Calu3 (cell line): Measurements from ENCODE around the gene TMEM204. TPM values are rescaled to one million over a fixed set of nuclear protein-coding genes. Genes with fewer than 3 reads are reported as not detected.

Source experiments
- BruUV-seq: library from RNA; stranded (reverse); fragments of 400-500 nt; replicated peaks from 2 replicates; lab custom pipeline; 2021; lab: Mats Ljungman, UMichigan
- CTCF ChIA-PET: fragments of 300-600 bp; sonication (Branson Sonifier 250); formaldehyde crosslinking; loops from one replicate; lab custom pipeline; 2022; ENCODE audit warnings: antibody characterized with exemption; lab: Charles Lee
- DNase-seq: peaks from one replicate; pipeline ENCODE4 v3.0.0; 2022
- H3K27ac Mint-ChIP-seq: one replicate; pipeline ENCODE4 v1.8.0; 2022; ENCODE audit warnings: mixed read lengths; ENCODE audit not compliant: unreplicated experiment
- H3K27me3 Mint-ChIP-seq: one replicate; pipeline ENCODE4 v1.8.0; 2022; ENCODE audit warnings: mixed read lengths; ENCODE audit not compliant: unreplicated experiment
- H3K36me3 Mint-ChIP-seq: one replicate; pipeline ENCODE4 v1.8.0; 2022; ENCODE audit warnings: mild to moderate bottlenecking, moderate library complexity, mixed read lengths; ENCODE audit not compliant: insufficient read depth, unreplicated experiment
- H3K4me1 Mint-ChIP-seq: one replicate; pipeline ENCODE4 v1.8.0; 2022; ENCODE audit warnings: mild to moderate bottlenecking, low read depth, mixed read lengths; ENCODE audit not compliant: unreplicated experiment
- H3K4me3 Mint-ChIP-seq: one replicate; pipeline ENCODE4 v1.8.0; 2022; ENCODE audit warnings: mild to moderate bottlenecking, low read depth, moderate library complexity, mixed read lengths; ENCODE audit not compliant: unreplicated experiment
- H3K9me3 Mint-ChIP-seq: one replicate; pipeline ENCODE4 v1.8.0; 2022; ENCODE audit warnings: low read depth, mixed read lengths; ENCODE audit not compliant: unreplicated experiment
- intact Hi-C: fragments of 100-400 bp; cut with micrococcal nuclease; formaldehyde crosslinking; loops from one replicate; pipeline ENCODE4 v1.10.0; 2022; ENCODE audit not compliant: unreplicated experiment
- total RNA-seq: library from RNA; stranded (reverse); gene quantifications from 2 replicates; pipeline ENCODE4 v1.2.3, GENCODE V29; 2022
- TF ChIP-seq, protein P1 (sequence below): fragments of 200-600 bp; IDR thresholded peaks from one replicate; pipeline ENCODE4 v1.8.0; 2022; ENCODE audit warnings: antibody characterized with exemption; ENCODE audit not compliant: unreplicated experiment

The TMEM204 gene
- total RNA-seq, 1 experiment from 2014 or later = not detected

DNA sequence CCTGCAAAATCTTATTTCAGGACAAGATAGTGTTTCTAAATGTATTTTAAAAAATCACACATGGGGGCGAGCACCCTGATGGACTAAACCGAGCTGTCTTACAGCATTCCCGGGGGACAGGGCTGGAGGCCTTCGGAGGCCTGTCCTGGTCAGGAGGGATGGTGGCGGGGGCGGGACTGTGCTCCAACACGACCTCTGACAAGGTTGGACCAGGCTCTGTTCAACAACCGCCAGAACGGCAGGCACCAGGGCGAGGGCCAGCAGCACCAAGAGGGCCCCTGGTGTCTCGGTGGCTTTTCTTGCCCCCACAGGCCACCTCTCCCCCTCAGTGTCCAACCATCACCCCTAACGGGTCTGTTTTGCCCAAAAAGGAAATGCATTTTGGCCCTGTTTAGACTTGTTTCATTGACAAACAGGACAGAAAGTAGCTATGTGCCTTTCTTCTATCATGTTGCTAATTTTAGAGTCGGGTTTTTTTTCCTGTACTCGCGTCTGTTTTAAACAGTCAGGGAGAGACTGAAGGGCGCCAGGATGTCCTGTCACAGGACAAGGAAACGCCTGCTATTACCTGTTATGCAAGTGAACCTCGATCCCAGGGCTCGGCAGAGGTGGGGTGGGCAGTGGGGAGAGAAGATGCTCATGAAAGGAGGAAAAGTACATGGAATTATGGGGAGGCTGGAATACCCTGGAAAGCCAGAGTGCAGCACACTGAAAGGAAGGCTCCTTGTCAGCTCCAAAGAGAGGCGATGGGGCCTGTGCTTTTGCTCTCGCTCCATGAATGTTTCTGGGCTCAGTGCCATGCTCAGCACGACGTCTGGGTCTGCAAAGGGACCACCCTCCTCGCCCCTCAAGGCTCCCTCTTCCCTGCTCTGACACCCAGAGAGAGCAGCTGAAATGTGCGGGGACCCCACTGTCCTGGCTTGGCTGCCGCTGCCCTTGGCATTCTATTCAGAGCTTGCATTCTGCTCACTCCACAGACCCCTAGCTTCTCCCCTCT, 11.9 kb downstream of the TMEM204 start:
- Mint-ChIP-seq H3K36me3 (no peaks in the 10 kb centered on the region), H3K27me3 (no peaks in the 10 kb centered on the region), H3K4me3 (no peak overlapping the region), H3K9me3 (no peaks in the 10 kb centered on the region), H3K4me1 (peaks cover 9% of the 10 kb centered on the region), H3K27ac (no peak overlapping the region)
- intact Hi-C loops = no loop called here
- no peak for DNase-seq
- TF ChIP-seq, protein P1, sequence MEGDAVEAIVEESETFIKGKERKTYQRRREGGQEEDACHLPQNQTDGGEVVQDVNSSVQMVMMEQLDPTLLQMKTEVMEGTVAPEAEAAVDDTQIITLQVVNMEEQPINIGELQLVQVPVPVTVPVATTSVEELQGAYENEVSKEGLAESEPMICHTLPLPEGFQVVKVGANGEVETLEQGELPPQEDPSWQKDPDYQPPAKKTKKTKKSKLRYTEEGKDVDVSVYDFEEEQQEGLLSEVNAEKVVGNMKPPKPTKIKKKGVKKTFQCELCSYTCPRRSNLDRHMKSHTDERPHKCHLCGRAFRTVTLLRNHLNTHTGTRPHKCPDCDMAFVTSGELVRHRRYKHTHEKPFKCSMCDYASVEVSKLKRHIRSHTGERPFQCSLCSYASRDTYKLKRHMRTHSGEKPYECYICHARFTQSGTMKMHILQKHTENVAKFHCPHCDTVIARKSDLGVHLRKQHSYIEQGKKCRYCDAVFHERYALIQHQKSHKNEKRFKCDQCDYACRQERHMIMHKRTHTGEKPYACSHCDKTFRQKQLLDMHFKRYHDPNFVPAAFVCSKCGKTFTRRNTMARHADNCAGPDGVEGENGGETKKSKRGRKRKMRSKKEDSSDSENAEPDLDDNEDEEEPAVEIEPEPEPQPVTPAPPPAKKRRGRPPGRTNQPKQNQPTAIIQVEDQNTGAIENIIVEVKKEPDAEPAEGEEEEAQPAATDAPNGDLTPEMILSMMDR = no peak
- CTCF ChIA-PET = interaction anchor here (0.6 kb wide), 3 partner anchors 216 to 610 kb away, joined by 3 to 4 read pairs (median 4); no protein-coding TSS in a partner anchor
- BruUV-seq = no TSS peak

DNA sequence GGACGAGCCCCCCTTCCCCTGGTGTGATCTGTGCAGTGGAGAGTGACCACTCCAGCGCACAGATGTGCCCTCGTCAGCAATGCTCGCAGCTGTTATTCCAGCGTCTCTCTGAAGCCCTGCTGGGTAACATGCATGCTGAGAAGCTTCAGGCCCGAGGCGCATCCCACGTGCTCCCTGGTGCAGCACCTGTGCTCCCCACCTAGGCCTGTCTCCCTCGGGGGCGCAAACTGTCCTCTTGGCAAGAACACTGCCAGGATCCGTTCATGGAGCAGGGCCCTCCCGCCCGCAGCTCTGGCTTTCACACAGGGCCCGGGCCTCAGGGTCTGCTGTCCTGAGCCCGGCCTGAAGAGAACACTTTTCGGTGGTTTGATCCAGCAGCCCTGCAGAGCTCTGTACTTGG, 13.0 kb downstream of the TMEM204 start:
- Mint-ChIP-seq H3K27ac (no peak overlapping the region), H3K36me3 (no peaks in the 10 kb centered on the region), H3K4me3 (no peak overlapping the region), H3K9me3 (no peaks in the 10 kb centered on the region), H3K4me1 (peaks cover 9% of the 10 kb centered on the region), H3K27me3 (no peaks in the 10 kb centered on the region)
- TF ChIP-seq, protein P1 = no peak
- CTCF ChIA-PET = interaction anchor here (1.8 kb wide), 1 partner anchor 7 kb away, joined by 4 read pairs; no protein-coding TSS in a partner anchor
- no peak for DNase-seq
- no TSS peak for BruUV-seq
- intact Hi-C loops = no loop called here

DNA sequence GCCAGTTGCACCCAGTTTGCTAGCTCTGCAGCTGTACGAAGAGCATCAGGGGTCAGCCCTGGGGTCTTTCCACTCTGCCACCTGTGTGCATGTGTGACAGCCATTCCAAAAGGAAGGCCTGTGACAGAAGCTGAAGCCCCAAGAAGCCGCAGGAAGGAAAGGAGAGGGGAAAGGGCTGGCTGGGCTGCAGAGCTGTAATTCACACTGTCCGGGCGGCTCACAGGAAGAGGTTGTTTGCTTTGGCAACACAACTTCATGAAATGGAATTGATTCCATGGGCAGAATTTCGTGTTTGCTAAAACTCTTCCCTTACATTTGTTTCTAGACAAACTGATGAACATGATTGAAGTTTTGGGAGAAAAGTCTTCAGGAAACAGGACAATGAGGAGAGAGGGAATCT, 14.8 kb downstream of the TMEM204 start:
- Mint-ChIP-seq H3K27ac (no peak overlapping the region), H3K4me3 (no peak overlapping the region), H3K4me1 (peaks cover 8% of the 10 kb centered on the region), H3K36me3 (no peaks in the 10 kb centered on the region), H3K27me3 (no peaks in the 10 kb centered on the region), H3K9me3 (no peaks in the 10 kb centered on the region)
- BruUV-seq = no TSS peak
- CTCF ChIA-PET = interaction anchor here (0.6 to 1.8 kb wide), 3 partner anchors 9 to 132 kb away, joined by 3 to 4 read pairs (median 4); no protein-coding TSS in a partner anchor
- intact Hi-C loops = no loop called here
- no peak for DNase-seq
- TF ChIP-seq, protein P1 = no peak

DNA sequence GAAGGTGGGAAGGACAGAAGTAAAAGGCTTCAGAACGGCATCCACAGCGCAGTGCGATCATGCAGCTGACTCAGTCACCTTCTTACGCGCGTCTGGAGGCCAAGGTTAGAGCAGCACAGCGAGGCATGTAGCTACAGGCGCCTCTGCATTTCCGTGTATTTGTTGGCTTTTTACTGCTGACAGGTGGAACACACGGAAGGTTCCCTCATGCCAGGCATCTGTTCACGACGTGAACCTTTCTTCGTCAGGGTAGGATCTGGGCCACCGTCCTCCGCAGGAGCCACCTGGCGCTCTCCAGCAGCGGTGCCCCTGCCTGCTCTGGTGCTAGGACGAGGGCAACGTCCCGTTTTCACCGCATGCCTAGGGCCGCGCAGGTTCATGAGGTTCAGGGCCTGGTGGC, 15.3 kb downstream of the TMEM204 start:
- no peaks in the 10 kb centered on the region for H3K36me3 Mint-ChIP-seq
- H3K9me3 Mint-ChIP-seq = no peaks in the 10 kb centered on the region
- intact Hi-C loops = no loop called here
- DNase-seq = no peak
- H3K4me1 Mint-ChIP-seq = peaks cover 3% of the 10 kb centered on the region
- no peaks in the 10 kb centered on the region for H3K27me3 Mint-ChIP-seq
- TF ChIP-seq, protein P1 = no peak
- no peak overlapping the region for H3K27ac Mint-ChIP-seq
- no peak overlapping the region for H3K4me3 Mint-ChIP-seq
- CTCF ChIA-PET = interaction anchor here (0.6 kb wide), 2 partner anchors 44 to 132 kb away, joined by 3 to 4 read pairs; no protein-coding TSS in a partner anchor
- no TSS peak for BruUV-seq
